ENCODE measurements around the gene SPINK4. TPM values are rescaled to one million over a fixed set of nuclear protein-coding genes. Genes with fewer than 3 reads are reported as not detected.

Gene SPINK4
- total RNA-seq, 1 experiment from 2014 or later: not detected

- Histone ChIP-seq H3K56ac (ENCODE audit: insufficient read length, low read depth, low read length) (no peak overlapping the region), H3K79me2 (ENCODE audit: insufficient read depth, low read length) (no peaks in the 10 kb centered on the region; the same call in 1 of the 2 replicates), H3K27me3 (ENCODE audit: insufficient read depth, low read length) (no peaks in the 10 kb centered on the region), H4K20me1 (ENCODE audit: control insufficient read depth, insufficient read depth, insufficient read length) (no peaks in the 10 kb centered on the region), H3K9ac (ENCODE audit: extremely low read depth, insufficient read length, low read length) (no peak overlapping the region), H3K23ac (ENCODE audit: insufficient read length, low read depth, low read length) (no peak overlapping the region), H2AK5ac (ENCODE audit: insufficient read length, low read length) (no peak overlapping the region), H4K5ac (ENCODE audit: insufficient read length, low read depth, low read length) (no peak overlapping the region), H3K27ac (ENCODE audit: insufficient read length, low read depth, low read length) (no peak overlapping the region), H2AFZ (ENCODE audit: low read length) (no peak overlapping the region), H3K9me3 (ENCODE audit: control insufficient read depth, low read depth, low read length) (no peaks in the 10 kb centered on the region), H3K4ac (ENCODE audit: low read depth, low read length) (no peak overlapping the region), H2BK15ac (ENCODE audit: low read depth, low read length) (no peak overlapping the region), H2BK5ac (ENCODE audit: insufficient read length, low read length) (no peak overlapping the region), H3K14ac (ENCODE audit: insufficient read depth, low read length) (no peak overlapping the region), H2BK12ac (ENCODE audit: insufficient read length, low read depth, low read length) (no peak overlapping the region), H3K23me2 (ENCODE audit: insufficient read length, low read depth, low read length, poor library complexity, severe bottlenecking) (no peaks in the 10 kb centered on the region), H2BK120ac (ENCODE audit: low read depth, low read length, poor library complexity, severe bottlenecking) (no peak overlapping the region), H3T11ph (ENCODE audit: low read length) (no peak overlapping the region), H4K91ac (ENCODE audit: insufficient read length, low read depth, low read length) (no peak overlapping the region), H3K4me1 (ENCODE audit: insufficient read depth, low read length) (no peaks in the 10 kb centered on the region), H3K79me1 (ENCODE audit: insufficient read depth, low read depth, low read length, poor library complexity, severe bottlenecking) (no peaks in the 10 kb centered on the region), H2BK20ac (ENCODE audit: low read depth, low read length, poor library complexity, severe bottlenecking) (no peak overlapping the region), H3K4me2 (ENCODE audit: insufficient read depth, insufficient read length, low read length) (no peak overlapping the region), H3K18ac (ENCODE audit: insufficient read length, low read depth, low read length) (no peak overlapping the region), H4K8ac (replicated peaks; ENCODE audit: insufficient read length, low read depth, low read length) (no peak overlapping the region)
- Mint-ChIP-seq H3K4me3 (no peak overlapping the region), H3K27me3 (ENCODE audit: low read depth) (no peaks in the 10 kb centered on the region; the same call in 1 of the 2 replicates), H3K36me3 (ENCODE audit: insufficient read depth in 1 of 3, low read depth in 3 of 3) (peaks cover 10 to 32% (median 10%) of the 10 kb centered on the region in 3 experiments; a peak in 5 of 7 replicates), H3K27ac (no peak overlapping the region), H3K4me1 (no peaks in the 10 kb centered on the region), H3K9me3 (no peaks in the 10 kb centered on the region; a peak in 1 of 5 replicates)
- TF ChIP-seq CTCF (conservative IDR thresholded peaks at IDR 0.05): no peak
- WGBS (ENCODE audit: extremely low coverage, insufficient read length, low lambda C conversion rate): no CpG with 5 or more reads among the region's 3 CpGs
- no peak for DNase-seq
Measured at GRCh38 chr9:33248606-33249005, 8.6 kb downstream of the SPINK4 start.
